PC-9 (cell line): ENCODE measurements around the gene IGSF22. TPM values are rescaled to one million over a fixed set of nuclear protein-coding genes. Genes with fewer than 3 reads are reported as not detected.

Source experiments
- BruUV-seq: library from RNA; stranded (reverse); fragments of 400-500 nt; replicated peaks from 2 replicates; lab custom pipeline; 2021; lab: Mats Ljungman, UMichigan
- CTCF ChIA-PET: fragments of 300-600 bp; sonication (Branson Sonifier 250); formaldehyde crosslinking; loops from one replicate; lab custom pipeline; 2022; ENCODE audit warnings: antibody characterized with exemption; lab: Charles Lee
- POLR2A ChIA-PET: fragments of 300-600 bp; sonication (Branson Sonifier 250); formaldehyde crosslinking; loops from one replicate; lab custom pipeline; 2022; ENCODE audit warnings: antibody characterized with exemption; ENCODE audit not compliant: unreplicated experiment; lab: Charles Lee
- DNase-seq, 2 experiments: peaks; one replicate each; pipeline versions ENCODE4 v3.0.0 to v3.0.0-alpha.2; 2015 to 2022; ENCODE audit warnings: mixed read lengths in 1 of 2
- H2AFZ ChIP-seq: fragments of 200-600 bp; sonication (generic); 2 replicates; pipeline ENCODE4 v1.8.1; 2017; ENCODE audit warnings: antibody characterized with exemption
- H3F3A ChIP-seq: fragments of 200-600 bp; sonication (generic); 2 replicates; pipeline ENCODE4 v1.8.1; 2017; ENCODE audit warnings: antibody characterized with exemption, mild to moderate bottlenecking, low read depth; ENCODE audit not compliant: insufficient read depth
- H3K27ac ChIP-seq: fragments of 200-600 bp; sonication (generic); 2 replicates; pipeline ENCODE4 v1.6.1; 2016; ENCODE audit warnings: mixed run types
- H3K27me3 ChIP-seq: fragments of 200-600 bp; sonication (generic); 2 replicates; pipeline ENCODE4 v1.6.1; 2016; ENCODE audit warnings: low read depth, mixed run types; ENCODE audit not compliant: insufficient read depth
- H3K36me3 ChIP-seq: fragments of 200-600 bp; sonication (generic); 2 replicates; pipeline ENCODE4 v1.6.1; 2016; ENCODE audit warnings: low read depth, mixed run types
- H3K4me1 ChIP-seq: fragments of 200-600 bp; sonication (generic); replicated peaks from 2 replicates; pipeline ENCODE4 v1.6.1; 2016; ENCODE audit warnings: mixed run types; ENCODE audit not compliant: insufficient read depth
- H3K4me2 ChIP-seq: fragments of 200-600 bp; sonication (generic); 2 replicates; pipeline ENCODE4 v1.6.1; 2017; ENCODE audit warnings: mixed run types
- H3K4me3 ChIP-seq: fragments of 200-600 bp; sonication (generic); 2 replicates; pipeline ENCODE4 v1.6.1; 2016; ENCODE audit warnings: mixed run types
- H3K79me2 ChIP-seq: fragments of 200-600 bp; sonication (generic); 2 replicates; pipeline ENCODE4 v1.6.1; 2017; ENCODE audit warnings: low read depth, mixed run types
- H3K9me2 ChIP-seq: fragments of 200-600 bp; sonication (generic); 2 replicates; pipeline ENCODE4 v1.8.1; 2017; ENCODE audit warnings: mild to moderate bottlenecking; ENCODE audit not compliant: insufficient read depth
- H3K9me3 ChIP-seq: fragments of 200-600 bp; sonication (generic); 2 replicates; pipeline ENCODE4 v1.8.1; 2016; ENCODE audit warnings: low read depth; ENCODE audit not compliant: insufficient read depth
- H4K20me1 ChIP-seq: fragments of 200-600 bp; sonication (generic); 2 replicates; pipeline ENCODE4 v1.8.1; 2017; ENCODE audit not compliant: insufficient read depth
- CTCF ChIP-seq: fragments of 200-600 bp; sonication (generic); conservative IDR thresholded peaks from 2 replicates; pipeline ENCODE4 v1.6.1; 2017; ENCODE audit warnings: mixed run types, antibody characterized with exemption, mild to moderate bottlenecking, moderate library complexity
- EZH2 ChIP-seq: fragments of 200-600 bp; sonication (generic); IDR thresholded peaks from 2 replicates; pipeline ENCODE4 v1.8.0; 2017; ENCODE audit warnings: antibody characterized with exemption, low read depth
- intact Hi-C: fragments of 100-400 bp; cut with micrococcal nuclease; formaldehyde crosslinking; loops from one replicate; pipeline ENCODE4 v1.10.0; 2022; ENCODE audit not compliant: unreplicated experiment
- total RNA-seq: library from RNA; stranded (reverse); gene quantifications from 2 replicates; pipeline ENCODE4 v1.2.3, GENCODE V29; 2021

IGSF22 gene
- total RNA-seq, 1 experiment from 2014 or later: 0.33 TPM

- peaks cover 8% of the 10 kb centered on the region; the same call in 1 of the 2 replicates for H3F3A ChIP-seq
- H3K36me3 ChIP-seq: no peaks in the 10 kb centered on the region
- H3K4me1 ChIP-seq: peaks cover 8% of the 10 kb centered on the region
- H4K20me1 ChIP-seq: no peaks in the 10 kb centered on the region
- no peak overlapping the region for H3K27ac ChIP-seq
- no peak for DNase-seq
- H3K79me2 ChIP-seq: no peaks in the 10 kb centered on the region
- H3K4me2 ChIP-seq: no peak overlapping the region
- 0 out of 2 replicates have a peak, but pooled peaks cover 7% of the 10 kb centered on the region for H3K27me3 ChIP-seq
- no peak overlapping the region for H2AFZ ChIP-seq
- ChIA-PET CTCF (interaction anchor here (0.6 kb wide), 1 partner anchor 1354 kb away, joined by 4 read pairs; no protein-coding TSS in a partner anchor), POLR2A (no interaction called here)
- no TSS peak for BruUV-seq
- H3K9me2 ChIP-seq: no peaks in the 10 kb centered on the region
- H3K4me3 ChIP-seq: no peak overlapping the region
- intact Hi-C loops: loop anchor here (5.0 kb wide), 1 partner anchor 644 kb away; no protein-coding TSS in a partner anchor
- no peaks in the 10 kb centered on the region for H3K9me3 ChIP-seq
- no peak for TF ChIP-seq EZH2
- no peak for TF ChIP-seq CTCF
Measured at GRCh38 chr11:18761741-18762140, 35.8 kb upstream of the IGSF22 start.

GRCh38 chr11:18761144-18761543 lies 35.2 kb upstream of the IGSF22 start:
- intact Hi-C loops: loop anchor here (5.0 kb wide), 1 partner anchor 644 kb away; no protein-coding TSS in a partner anchor

GRCh38 chr11:18757811-18758210 lies 31.8 kb upstream of the IGSF22 start:
- H3K4me2 ChIP-seq: no peak overlapping the region
- no peak overlapping the region for H2AFZ ChIP-seq
- H4K20me1 ChIP-seq: no peaks in the 10 kb centered on the region
- no peaks in the 10 kb centered on the region for H3F3A ChIP-seq
- no peak for DNase-seq
- TF ChIP-seq EZH2 (no peak), CTCF (no peak)
- no peaks in the 10 kb centered on the region for H3K9me3 ChIP-seq
- ChIA-PET POLR2A (no interaction called here), CTCF (no interaction called here)
- H3K27me3 ChIP-seq: 0 out of 2 replicates have a peak, but pooled peaks cover 7% of the 10 kb centered on the region
- no peaks in the 10 kb centered on the region for H3K79me2 ChIP-seq
- H3K27ac ChIP-seq: no peak overlapping the region
- no TSS peak for BruUV-seq
- no peak overlapping the region for H3K4me3 ChIP-seq
- intact Hi-C loops: no loop called here
- H3K4me1 ChIP-seq: no peaks in the 10 kb centered on the region
- H3K36me3 ChIP-seq: no peaks in the 10 kb centered on the region
- no peaks in the 10 kb centered on the region for H3K9me2 ChIP-seq

More at GRCh38 chr11:18761144-18761543, 35.2 kb upstream of the IGSF22 start:
- Histone ChIP-seq H3K27me3 (0 out of 2 replicates have a peak, but pooled peaks cover 7% of the 10 kb centered on the region), H3K9me2 (no peaks in the 10 kb centered on the region), H2AFZ (no peak overlapping the region), H3K4me2 (no peak overlapping the region), H3F3A (peaks cover 8% of the 10 kb centered on the region; the same call in 1 of the 2 replicates), H3K4me1 (peaks cover 8% of the 10 kb centered on the region), H3K79me2 (no peaks in the 10 kb centered on the region), H3K4me3 (no peak overlapping the region), H3K27ac (no peak overlapping the region), H4K20me1 (no peaks in the 10 kb centered on the region), H3K9me3 (no peaks in the 10 kb centered on the region), H3K36me3 (no peaks in the 10 kb centered on the region)
- ChIA-PET CTCF (interaction anchor here (0.6 kb wide), 1 partner anchor 646 kb away, joined by 3 read pairs; no protein-coding TSS in a partner anchor), POLR2A (no interaction called here)
- BruUV-seq: no TSS peak
- no peak for DNase-seq
- no peak for TF ChIP-seq CTCF
- no peak for TF ChIP-seq EZH2
